GM19351 (cell line): ENCODE results near the gene ANKRD17.

Source experiments
- ATAC-seq: cut with Tn5 transposase; IDR thresholded peaks from one replicate; pipeline ENCODE4 v1.9.1; 2021; ENCODE audit warnings: mild to moderate bottlenecking, moderate library complexity; ENCODE audit not compliant: unreplicated experiment

The ANKRD17 gene

GRCh38 chr4:73133784-73134183, 124.8 kb downstream of the ANKRD17 start:
- no peak for ATAC-seq

DNA sequence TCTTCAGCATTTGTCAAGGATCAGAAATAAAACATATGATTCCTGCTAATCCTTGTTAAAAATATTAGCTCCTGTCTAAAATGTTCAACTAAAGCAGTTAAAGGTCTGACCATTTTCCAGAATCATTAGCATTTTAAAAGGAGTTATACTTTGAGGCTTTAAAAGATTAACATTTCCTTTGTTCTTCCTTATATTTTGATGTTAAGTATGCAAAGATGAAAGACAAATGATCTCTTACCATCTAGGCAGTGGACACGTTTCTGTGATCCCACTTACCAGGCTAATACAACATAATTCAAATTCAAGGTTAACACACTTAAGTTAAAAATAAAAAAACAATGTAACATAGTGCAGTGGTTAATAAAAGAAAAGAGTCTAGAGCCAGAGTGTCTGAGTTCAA, 127.3 kb downstream of the ANKRD17 start:
- ATAC-seq = no peak

DNA sequence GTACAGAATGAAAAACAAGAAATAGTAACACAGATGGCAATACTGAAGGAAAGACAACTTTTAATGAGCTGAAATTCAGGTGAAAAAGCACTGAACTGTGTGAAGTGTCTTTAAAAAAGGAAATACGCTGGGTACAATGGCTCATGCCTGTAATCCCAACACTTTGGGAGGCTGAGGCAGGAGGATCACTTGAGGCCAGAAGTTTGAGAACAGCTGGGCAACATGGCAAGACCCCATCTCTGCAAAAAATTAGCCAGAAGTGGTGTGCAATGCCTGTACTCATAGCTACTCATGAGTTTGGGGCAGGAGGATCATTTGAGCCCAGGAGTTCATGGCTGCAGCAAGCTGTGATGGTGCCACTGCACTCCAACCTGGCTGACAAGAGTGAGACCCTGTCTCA, 129.3 kb downstream of the ANKRD17 start:
- no peak for ATAC-seq

DNA sequence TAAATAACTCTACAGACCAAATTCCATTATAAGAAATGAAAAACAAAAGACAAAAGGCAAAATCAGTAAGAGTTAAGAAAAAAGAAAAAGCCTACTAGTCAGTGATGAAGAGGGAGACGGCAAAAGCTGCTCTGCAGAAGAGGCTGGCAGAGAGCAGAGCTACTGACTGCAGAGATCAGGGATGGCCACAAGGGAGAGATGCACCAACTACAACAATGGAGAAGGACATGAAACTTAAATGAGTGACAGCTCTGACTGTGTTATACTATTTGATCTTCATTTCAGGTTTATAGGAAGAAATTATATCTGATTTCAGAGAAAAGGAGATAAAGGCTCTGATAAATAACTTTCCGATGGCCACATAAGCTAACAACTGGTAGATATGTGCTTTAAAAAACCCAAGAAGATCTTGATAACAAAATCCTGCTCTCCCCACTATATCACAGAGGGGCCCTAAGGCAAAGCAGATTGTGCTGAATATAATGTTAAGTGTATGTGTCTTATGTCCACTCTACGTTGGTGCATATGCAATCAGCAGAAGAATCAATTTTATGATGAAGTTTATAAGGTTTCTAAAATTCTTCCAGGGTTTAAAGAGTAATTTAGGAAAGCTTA, 130.7 kb downstream of the ANKRD17 start:
- ATAC-seq = peak; percentile 94

- ATAC-seq = no peak
Measured at GRCh38 chr4:73109493-73109892, 149.1 kb downstream of the ANKRD17 start.

DNA sequence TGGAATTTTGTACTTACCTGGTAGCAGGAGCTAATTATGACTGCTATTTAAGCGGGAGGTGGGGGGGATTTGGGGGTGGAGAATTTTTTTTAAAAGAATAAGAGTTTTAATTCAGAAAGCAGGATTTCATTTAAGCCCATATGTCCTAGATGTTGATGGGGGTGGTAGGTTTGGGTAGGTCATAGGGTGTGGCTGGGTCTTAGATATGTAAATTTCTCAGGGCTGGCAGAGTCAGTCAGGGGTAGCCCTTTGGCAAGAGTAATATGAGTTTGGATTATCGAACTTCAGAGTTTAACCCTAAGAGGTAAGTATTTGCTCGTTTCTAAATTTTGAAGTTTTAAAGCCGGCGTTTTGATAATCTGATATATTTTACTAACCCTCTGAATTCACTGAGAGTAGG, 153.9 kb downstream of the ANKRD17 start:
- ATAC-seq = no peak

- ATAC-seq = no peak
Measured at GRCh38 chr4:73103799-73104503, 154.6 kb downstream of the ANKRD17 start.

DNA sequence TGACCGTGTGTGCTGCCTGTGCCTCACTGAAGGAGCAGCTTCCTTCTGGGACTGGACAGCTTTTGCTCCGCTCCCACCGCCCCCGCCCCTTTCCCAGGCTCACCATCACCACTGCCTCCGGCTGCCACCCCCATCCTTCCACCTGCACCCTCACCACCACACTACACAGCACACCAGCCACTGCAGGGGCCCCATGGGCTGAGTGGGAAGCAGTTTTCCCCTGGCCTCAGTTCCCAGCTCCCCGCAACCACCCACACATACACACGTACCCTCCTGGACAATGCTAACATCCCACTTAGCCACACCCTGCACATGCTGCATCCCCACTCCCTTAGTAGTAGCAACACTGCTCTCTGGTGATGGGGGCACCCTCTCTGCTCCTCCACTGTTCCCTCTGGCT, 159.5 kb downstream of the ANKRD17 start:
- ATAC-seq = no peak

GRCh38 chr4:73098713-73099112, 159.9 kb downstream of the ANKRD17 start:
- no peak for ATAC-seq

GRCh38 chr4:73098016-73098415, 160.6 kb downstream of the ANKRD17 start:
- ATAC-seq = no peak

GRCh38 chr4:73092868-73093267, 165.7 kb downstream of the ANKRD17 start:
- ATAC-seq = no peak

DNA sequence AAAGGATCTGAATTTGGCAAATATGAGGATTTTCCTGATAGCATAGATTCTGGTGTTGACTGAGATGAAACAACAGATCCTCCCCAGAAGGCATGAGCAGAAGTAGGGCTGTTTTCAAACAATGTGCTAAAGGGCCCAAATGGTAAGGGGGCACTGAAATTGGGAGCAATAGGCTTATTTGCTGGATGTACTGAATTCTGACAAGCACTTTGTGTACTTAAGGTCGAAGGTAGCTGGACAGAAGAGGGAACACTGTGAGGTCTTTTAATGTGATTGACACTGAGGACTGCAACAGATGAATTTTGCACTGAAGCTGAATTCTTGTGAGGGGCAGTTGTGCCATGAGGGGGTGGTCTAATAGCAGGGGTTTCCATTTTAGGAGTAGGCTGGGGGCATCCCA, 167.9 kb downstream of the ANKRD17 start:
- no peak for ATAC-seq

DNA sequence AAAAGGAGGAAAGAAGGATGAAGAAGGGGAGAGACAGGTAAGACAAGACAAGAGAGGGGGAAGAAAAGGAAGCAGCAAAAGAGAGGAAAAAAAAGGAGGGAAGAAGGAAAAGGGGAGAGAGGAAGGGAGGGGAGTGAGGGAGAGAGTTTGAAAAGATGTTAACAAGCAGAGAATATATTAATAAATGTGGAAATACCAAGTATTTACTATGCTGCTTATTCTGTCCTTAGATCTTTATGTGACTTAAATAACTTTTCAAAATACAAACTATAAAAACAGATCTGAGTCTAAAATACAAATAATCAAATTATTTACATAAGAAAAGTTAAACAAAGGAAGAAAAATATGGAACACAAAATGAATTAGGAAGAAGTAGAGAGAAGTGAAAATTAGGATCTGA, 170.7 kb downstream of the ANKRD17 start:
- no peak for ATAC-seq

DNA sequence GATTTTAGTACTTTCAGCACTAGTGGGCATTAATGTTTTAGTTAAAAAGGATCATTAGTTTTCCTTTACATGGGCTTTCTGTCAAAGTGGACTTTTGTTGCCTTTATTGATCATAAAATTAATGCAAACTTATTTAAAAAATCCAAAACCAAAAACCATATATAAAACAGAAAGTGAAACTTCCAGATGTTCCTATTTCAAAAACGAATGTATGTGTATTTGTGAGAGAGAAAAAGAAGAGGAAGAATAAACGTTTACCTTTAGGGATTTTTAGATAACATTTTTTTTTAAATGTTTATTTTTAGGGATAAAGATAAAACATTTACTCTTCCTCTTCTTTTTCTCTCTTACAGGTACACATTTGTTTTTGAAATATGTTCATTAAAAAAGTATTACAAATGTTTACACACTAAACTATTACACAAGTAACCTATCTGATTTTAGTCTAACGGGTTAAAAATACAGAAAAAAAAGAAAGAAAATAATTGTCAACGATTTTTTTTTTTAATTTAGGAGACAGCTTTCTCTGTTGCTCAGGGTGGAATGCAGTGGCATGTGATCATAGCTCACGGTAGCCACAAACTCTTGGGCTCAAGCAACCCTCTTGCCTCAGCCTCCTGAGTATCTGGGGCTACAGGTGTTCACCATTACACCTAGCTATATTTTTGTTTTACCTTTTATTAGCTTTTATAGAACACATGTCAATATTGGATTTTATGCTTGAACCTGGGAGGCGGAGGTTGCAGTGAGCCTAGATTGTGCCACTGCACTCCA, 172.3 kb downstream of the ANKRD17 start:
- no peak for ATAC-seq

- peak; percentile 85 for ATAC-seq
Measured at GRCh38 chr4:73080789-73081188, 177.8 kb downstream of the ANKRD17 start.

GRCh38 chr4:73075832-73076231, 182.8 kb downstream of the ANKRD17 start:
- no peak for ATAC-seq

DNA sequence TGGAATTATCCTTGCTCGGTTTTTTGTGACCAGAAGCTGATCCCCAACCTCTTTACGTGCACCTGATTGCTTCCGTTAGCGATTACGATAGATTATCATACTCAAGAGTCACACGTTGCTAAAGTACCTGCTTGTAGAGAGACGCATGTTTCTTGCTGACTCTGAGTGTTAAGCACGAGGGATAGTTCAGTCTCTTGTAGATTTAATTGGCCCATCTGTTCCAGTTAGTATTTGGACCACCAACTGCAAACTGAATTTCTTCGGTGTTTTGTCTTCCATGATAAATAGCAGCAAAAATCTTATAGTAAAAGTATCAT, 188.6 kb downstream of the ANKRD17 start:
- peak; percentile 22 for ATAC-seq

GRCh38 chr4:73069338-73070073, 189.1 kb downstream of the ANKRD17 start, which contains the start of gene COX18:
COX18 (minus strand) TSS chr4:73069716; CDS start chr4:73069649, 67 bp downstream.
- ATAC-seq = peak; percentile 76

DNA sequence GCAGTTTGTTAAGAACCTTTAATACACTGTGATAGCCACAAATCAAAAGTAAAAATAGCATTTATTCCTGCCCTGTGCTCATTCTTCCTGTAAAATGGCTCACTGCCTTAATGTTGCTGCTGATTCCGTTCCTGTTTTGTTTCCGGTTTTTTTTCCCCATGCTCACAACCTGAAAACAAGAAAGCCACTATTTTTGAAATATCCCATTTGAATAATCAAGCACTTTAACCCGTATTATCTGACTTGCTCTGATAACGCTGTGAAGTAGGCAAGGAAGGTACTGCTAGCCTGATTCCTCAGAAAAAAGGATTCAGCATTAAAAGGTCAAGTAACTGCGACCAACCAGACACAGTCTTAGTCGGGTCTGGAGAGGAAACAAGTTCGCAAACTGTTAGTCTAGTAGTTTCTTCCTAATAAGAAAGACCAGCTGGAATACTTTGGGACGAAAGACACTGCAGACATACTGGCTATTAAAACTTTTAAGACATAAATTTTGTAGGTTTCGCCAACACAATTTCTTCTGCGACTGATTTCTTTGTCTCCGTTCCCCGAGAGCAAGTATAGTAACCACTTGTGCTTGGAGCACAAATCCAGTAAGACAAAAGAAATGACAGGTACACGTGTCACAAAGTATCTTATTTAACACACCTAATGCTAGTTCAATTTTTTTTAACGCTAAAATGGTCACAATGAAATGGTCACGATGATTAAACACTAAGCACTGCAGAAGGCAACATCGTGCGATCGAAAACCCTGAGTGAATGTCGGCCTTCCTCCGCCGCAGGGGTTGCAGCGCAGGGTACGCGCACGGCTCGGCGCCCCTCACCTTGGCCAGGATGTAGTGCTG, 189.9 kb downstream of the ANKRD17 start:
- ATAC-seq = peak; percentile 3

- no peak for ATAC-seq
Measured at GRCh38 chr4:73067971-73068394, 190.6 kb downstream of the ANKRD17 start.
